ENCODE results near the gene TEAD1. TPM values are rescaled to one million over a fixed set of nuclear protein-coding genes. Genes with fewer than 3 reads are reported as not detected.
A peak's percentile ranks its signal among the peaks of the same experiment; 100 is the strongest.

TEAD1 gene
- total and polyA plus RNA-seq, 9 of the 15 experiments (the other 6 are each of a cell fraction or from before 2014, with no cell fraction given) = 1.7 to 17.7 (median 10.8) TPM

GRCh38 chr11:12951376-12951775 is 277.2 kb downstream of the TEAD1 start:
- CTCF ChIA-PET (ENCODE audit: low intra/inter-chr PET ratio) = no interaction called here
- no peaks in the 10 kb centered on the region for H3K9me1 ChIP-seq (ENCODE audit: control insufficient read depth, insufficient read depth, low read length)
- DNase-seq (ENCODE audit: extremely low read depth in 1 of 4, low spot score in 3 of 4) (no peak), FAIRE-seq (no peak), ATAC-seq (no peak)
- POLR2A ChIA-PET = no interaction called here
- 94% methylated on average over 1 of the region's 1 CpG for WGBS (ENCODE audit: insufficient coverage, low coverage, missing lambda C conversion rate)
- peaks cover 22% of the 10 kb centered on the region for H3K36me3 ChIP-seq (ENCODE audit: control insufficient read depth, insufficient read depth, low read length)
- H3K9me3 ChIP-seq (replicated peaks; ENCODE audit: control insufficient read depth, insufficient read depth, low read depth, low read length) = peaks cover 2% of the 10 kb centered on the region; the same call in 1 of the 2 replicates
- no peak overlapping the region for H3K27ac ChIP-seq (ENCODE audit: extremely low read depth, low read depth, low read length)
- H3K27me3 ChIP-seq (ENCODE audit: control insufficient read depth in 2 of 2, insufficient read depth in 2 of 2, low read length in 2 of 2) = no peaks in the 10 kb centered on the region
- no peaks in the 10 kb centered on the region for H4K20me1 ChIP-seq (replicated peaks; ENCODE audit: control insufficient read depth, insufficient read depth, low read length)
- intact Hi-C loops (cut with micrococcal nuclease) (no loop called here), in situ Hi-C loops (cut with MboI) (no loop called here)
- no peak overlapping the region for H3K4me2 ChIP-seq (ENCODE audit: insufficient read depth, low read length)
- H3K4me1 ChIP-seq (replicated peaks in 1 of 2; ENCODE audit: control insufficient read depth in 2 of 2, insufficient read depth in 2 of 2, low read length in 2 of 2) = peaks cover 0 to 3% of the 10 kb centered on the region in 2 experiments; a peak in 1 of 5 replicates
- no peak overlapping the region for H3K9ac ChIP-seq (ENCODE audit: insufficient read depth in 1 of 2, low read depth in 2 of 2, low read length in 2 of 2)
- BruUV-seq (replicated peaks) = no TSS peak
- H3K79me2 ChIP-seq (ENCODE audit: control insufficient read depth, insufficient read depth, low read length) = peaks cover 6% of the 10 kb centered on the region; the same call in 1 of the 3 replicates
- no peak overlapping the region for H2AFZ ChIP-seq (ENCODE audit: low read depth, low read length)
- no peak overlapping the region for H3K4me3 ChIP-seq
- TF ChIP-seq ETV1 (tag; conservative IDR thresholded peaks at IDR 0.05; ENCODE audit: low read depth) (0 out of 2 replicates have a peak, but pooled peaks have one; percentile 32), DMBX1 (CRISPR knock-in tag; IDR thresholded peaks at IDR 0.05; ENCODE audit: borderline replicate concordance) (peak; percentile 54; the same call in 1 of the 2 replicates), ASH1L (IDR thresholded peaks at IDR 0.05; ENCODE audit: borderline replicate concordance, low read depth, partially characterized antibody) (no peak), GTF2A2 (tag; IDR thresholded peaks at IDR 0.05) (0 out of 2 replicates have a peak, but pooled peaks have one; percentile 19), CXXC5 (CRISPR knock-in tag; IDR thresholded peaks at IDR 0.05) (peak; percentile 13; the same call in 1 of the 2 replicates), ZNF561 (CRISPR knock-in tag; conservative IDR thresholded peaks at IDR 0.05) (no peak), ZNF175 (CRISPR knock-in tag; IDR thresholded peaks at IDR 0.05; ENCODE audit: low read depth) (peak; percentile 52; the same call in 1 of the 2 replicates), CC2D1A (IDR thresholded peaks at IDR 0.05) (no peak), NRF1 (conservative IDR thresholded peaks at IDR 0.05 in 1 of 2, IDR thresholded peaks at IDR 0.05 in 1 of 2) (no peak), HLTF (IDR thresholded peaks at IDR 0.05) (no peak), JUND (IDR thresholded peaks at IDR 0.05; ENCODE audit: borderline replicate concordance, low read depth, low read length) (peak; percentile 44; the same call in 1 of the 2 replicates), JUND (tag; IDR thresholded peaks at IDR 0.05; ENCODE audit: borderline replicate concordance, low read depth, low read length) (no peak), FOSL1 (tag; conservative IDR thresholded peaks at IDR 0.05) (peak; percentile 39; the same call in 1 of the 2 replicates), HINFP (tag; conservative IDR thresholded peaks at IDR 0.05; ENCODE audit: low read depth) (0 out of 2 replicates have a peak, but pooled peaks have one; percentile 30), ZNF592 (IDR thresholded peaks at IDR 0.05) (0 out of 2 replicates have a peak, but pooled peaks have one; percentile 13)
- TF ChIP-seq, protein P1, sequence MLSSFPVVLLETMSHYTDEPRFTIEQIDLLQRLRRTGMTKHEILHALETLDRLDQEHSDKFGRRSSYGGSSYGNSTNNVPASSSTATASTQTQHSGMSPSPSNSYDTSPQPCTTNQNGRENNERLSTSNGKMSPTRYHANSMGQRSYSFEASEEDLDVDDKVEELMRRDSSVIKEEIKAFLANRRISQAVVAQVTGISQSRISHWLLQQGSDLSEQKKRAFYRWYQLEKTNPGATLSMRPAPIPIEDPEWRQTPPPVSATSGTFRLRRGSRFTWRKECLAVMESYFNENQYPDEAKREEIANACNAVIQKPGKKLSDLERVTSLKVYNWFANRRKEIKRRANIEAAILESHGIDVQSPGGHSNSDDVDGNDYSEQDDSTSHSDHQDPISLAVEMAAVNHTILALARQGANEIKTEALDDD (IDR thresholded peaks at IDR 0.05) = no peak
